CD4-positive, alpha-beta T cell treated with Interleukin-12 subunit alpha and Interleukin-12 subunit beta, for 1 hour (primary cell): ENCODE results near the gene FAM156A.
"Not testable (repeated sequence)": the region's sequence is repeated elsewhere in the genome, so short reads cannot be mapped to it uniquely, and the experiment has no call there.

ENCODE experiments used
- DNase-seq: peaks from one replicate; pipeline ENCODE4 v3.0.0-alpha.2; 2020

The FAM156A gene, protein sequence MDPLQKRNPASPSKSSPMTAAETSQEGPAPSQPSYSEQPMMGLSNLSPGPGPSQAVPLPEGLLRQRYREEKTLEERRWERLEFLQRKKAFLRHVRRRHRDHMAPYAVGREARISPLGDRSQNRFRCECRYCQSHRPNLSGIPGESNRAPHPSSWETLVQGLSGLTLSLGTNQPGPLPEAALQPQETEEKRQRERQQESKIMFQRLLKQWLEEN

DNA sequence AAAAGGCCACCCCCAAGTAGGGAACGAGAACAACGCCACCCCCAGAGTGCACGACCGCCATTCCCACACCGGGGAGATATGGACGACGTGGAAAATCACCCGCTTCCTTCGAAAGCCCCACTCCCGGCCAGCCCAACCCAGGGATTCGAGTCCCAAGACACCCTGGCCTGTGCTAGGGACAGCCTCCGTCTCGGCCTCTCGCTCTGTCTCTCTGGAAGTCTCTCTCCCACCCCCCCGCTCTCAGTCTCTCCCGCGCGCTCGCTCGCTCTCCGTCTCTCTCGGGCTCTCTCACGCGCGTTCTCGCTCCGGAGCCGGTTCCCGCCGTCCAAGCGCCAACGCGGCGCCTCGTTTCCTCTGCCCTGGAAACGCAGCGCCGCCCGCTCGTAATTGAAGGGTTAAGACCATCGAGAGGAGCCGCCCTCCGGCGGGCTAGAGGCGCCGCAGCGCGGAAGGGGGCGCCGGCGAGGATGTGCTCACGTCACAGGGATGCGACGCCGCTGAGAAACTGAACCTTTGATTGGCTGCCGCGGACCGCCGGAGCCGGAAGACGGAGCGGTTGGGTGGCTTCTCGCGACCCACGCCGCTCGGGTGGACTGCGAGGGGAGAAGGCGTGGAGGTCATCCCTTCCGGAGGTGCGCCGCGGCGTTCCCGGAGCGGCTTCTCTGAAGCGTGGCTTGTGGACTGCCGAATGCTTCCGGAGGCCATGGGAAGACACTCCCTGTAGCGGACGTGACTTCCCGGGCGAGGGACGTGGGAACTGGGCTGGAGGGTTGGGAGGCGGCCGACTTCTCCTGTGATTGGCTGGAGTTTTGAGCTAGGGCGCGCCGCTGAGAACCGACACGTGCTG, at the start of gene FAM156A:
FAM156A (minus strand) TSS at position 406 of the 847 bp plus-strand sequence. CDS start 9,930 bp downstream, outside the sequence.
- not testable (repeated sequence) for DNase-seq

DNA sequence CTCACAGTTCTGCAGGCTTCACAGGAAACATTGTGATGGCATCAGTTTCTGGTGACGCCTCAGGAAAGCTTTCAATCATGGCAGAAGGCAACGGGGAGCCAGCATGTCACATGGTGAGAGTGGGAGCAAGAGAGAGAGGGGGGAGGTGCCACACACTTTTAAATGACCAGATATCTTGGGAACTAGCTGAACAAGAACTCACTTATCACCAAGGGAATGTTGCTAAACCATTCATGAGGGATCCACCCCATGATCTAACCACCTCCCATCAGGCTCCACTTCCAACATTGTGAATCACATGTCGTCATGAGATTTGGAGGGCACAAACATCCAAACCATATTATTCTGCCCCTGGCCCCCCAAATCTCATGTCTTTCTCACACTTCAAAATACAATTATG, 47.0 kb upstream of the FAM156A start:
- DNase-seq, result no peak

DNA sequence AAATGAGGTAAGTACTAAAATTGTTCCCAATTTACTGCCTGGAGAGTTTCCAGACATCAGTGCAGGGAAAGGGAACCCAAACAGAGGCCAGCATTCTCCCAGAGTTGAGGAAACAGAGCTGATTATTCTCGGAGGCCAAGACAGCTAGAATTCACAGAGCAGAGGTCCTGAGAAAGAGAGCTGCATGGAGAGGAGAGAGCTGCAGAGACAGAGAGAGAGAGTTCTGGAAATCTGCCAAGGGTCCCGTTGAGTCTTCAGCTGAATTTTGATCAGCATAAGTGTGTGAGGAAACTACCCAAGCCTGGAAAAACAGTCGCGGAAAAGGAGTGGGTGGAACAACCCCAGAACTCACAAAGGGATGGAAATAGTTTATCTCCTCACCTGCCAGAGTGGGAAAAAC, 46.5 kb upstream of the FAM156A start:
- no peak for DNase-seq

DNA sequence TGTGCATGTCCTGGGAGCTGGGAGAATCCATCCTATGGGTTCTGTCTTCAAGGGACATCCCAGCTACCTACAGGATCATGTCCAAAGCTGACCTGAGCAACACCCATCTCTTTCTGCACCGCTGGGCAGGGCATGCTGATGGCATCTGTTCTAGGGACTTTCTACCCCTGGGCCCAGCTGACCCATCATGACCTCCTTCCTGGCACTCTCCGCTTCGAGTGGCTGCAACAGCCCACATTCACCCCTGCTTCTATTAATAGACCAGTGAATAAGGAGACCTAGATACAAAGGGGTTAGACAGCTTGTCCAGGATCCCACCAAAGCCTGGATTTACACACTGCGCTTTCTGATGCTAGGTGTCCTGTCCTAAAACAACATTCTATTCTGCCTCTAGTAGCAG, 45.7 kb upstream of the FAM156A start:
- no peak for DNase-seq

DNA sequence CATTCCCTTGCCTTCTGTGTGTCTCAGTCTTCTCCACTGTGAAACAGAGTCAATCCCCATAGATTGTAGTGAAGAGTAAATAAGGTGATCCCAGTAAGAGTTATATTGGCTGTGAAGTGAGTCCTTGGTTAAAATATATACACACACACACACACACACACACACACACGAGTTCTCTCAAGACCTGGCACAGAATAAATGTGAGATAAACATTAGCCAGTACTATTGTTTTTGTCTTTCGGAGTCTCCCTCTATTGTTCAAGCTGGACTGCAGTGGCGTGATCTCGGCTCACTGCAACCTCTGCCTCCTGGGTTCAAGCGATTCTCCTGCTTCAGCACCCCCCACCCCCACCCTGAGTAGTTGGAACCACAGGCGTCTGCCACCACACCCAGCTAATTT, 44.8 kb upstream of the FAM156A start:
- no peak for DNase-seq

DNA sequence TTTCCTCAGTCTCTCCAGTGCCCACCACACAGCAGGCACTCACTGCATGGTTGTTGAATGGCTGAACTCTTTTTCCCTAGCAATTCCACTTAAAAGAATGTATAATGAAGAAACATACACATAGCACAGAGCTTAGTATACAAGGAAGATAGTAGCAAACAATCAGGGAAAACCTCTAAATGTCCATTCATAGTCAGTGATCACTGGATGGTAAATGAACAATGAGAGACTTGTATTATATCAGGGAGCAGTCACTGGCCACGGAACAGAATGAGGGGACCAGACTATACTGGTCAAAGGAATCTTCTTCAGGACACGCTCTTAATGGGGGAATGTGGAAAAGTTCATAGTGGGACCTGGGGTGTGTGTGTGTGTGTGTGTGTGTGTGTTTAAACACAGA, 43.6 kb upstream of the FAM156A start:
- no peak for DNase-seq

DNA sequence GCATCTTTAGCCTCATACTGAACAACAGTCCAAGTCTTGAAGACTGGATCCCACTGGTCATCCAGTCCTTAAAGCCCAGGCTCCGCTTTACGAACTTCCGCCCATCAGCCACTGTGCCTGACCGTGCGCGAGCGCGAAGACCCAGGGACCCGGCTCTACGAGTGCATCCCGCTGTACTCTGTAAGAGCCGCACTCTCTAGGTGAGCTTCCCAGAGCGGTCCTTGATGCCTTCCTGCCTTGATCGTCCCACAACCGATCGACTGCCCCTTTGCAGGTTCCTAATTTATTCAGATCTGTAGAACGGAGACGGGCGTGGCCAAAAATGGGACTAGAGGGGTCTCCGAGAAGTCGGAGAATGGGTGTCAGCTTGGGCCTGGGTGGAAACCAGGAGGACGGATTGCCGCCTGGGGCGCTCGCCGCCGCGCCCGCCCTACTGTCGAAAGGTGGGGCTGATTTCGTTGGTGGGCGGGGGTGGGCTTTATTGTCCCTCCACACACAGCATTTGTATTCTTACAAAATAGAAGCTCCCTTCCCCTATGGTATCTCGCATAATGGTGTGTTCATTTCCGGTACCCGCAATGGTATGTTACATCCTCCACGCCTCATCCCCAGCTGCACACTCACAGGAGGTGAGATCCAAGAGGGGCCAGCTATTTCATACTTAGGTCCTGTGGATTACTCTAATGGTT, 42.3 kb upstream of the FAM156A start:
- DNase-seq, result no peak

DNA sequence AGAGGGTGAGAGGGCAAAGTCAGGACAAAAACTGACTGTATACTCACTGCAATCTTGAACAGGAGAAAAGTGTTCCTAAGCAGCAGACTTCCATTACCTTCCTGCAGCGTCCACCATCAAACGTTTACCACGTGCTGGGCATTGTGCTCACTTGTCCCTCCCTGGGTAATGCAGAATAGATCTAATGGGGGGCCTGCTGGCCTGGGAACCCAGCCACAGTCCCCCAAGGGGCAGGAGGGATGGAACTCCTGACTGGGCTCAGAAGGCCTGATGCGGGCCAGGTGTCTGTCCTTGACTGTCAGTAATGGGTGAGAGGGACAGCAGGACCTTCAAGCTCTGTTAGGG, 37.6 kb upstream of the FAM156A start:
- DNase-seq, result no peak

DNA sequence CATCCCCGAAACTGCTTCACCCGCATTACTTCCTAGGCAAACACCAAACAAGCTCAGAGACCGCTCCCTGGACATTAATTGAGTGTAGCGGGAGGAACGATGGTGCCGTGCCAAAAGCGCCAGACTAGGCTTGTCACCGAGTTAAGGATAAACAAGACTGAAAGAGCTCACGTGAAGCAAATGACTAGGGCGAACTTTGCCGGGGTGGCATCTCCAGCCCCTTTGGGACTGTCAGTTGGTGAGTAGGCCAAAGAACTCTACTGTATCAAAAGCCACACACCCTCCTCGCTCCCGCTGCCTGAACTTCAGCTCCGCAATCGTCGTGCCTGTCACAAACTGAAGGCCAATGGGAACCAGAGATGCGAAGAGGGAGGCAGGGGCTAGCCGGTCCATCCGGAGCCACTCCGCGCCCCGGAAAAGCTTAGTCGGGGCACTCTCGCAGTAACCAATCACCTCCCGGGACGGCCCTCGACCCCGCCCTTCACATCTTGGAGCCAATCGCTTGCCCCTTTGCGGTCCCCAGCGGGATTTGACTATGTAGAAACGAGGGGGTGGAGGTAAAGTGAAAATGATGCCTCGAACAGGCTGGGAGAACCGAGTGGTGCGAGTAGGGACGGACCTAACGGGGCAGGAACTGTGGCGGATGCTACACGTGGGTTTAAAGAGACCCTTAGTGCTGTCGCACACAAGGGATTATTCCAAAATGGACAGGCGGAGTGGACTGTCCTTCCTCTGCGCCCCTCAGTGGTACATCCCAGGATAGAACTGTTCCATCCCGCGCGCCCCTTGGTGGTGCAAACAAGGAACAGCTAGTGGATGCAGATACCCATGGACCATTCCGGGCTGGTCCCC, 37.0 kb upstream of the FAM156A start:
- DNase-seq, result peak; percentile 94

DNA sequence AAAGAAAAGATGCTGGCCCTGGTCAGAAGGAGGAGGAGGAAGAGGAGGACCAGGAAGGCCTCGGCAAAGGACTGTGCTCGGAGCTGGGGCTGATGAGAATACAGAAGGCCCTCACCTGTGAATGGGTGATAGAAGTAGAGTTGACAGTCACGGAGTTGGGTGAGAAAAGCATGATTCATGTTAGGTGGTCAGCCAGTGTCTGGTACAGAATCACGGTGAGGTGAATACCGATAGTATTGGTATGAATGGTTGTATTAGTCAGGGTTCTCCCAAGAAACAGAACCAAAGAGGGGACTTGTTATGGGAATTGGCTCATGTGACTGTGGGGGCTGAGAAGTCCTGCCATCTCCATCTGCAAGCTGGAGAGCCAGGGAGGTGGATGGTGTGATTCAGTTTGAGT, 32.5 kb upstream of the FAM156A start:
- DNase-seq, result no peak

DNA sequence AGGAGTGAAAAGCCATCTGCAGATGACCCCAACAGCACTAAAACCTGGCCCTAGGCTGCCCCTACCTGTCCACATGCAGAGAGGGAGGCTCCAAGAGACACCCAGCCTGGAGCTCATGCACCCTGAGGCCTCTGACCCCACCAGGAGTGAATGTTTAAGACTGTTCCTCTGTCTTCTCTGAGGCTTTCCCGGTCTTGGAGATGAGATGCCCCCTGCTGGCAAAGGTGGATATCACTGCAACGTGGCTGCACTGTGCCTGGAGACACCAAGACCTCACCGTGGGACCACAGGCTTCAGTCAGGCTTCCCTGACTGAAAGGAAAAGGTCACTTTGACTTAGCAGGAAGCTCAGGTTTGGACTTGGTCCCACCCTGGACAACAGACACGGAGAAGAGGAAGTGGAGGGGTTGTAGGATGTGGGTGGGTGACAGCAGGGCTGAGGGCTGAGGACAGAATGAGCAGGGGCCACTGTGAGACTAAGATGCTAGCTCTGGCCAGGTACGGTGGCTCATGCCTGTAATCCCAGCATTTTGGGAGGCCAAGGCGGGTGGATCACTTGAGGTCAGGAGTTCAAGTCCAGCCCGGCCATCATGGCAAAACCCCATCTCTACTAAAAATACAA, 31.8 kb upstream of the FAM156A start:
- DNase-seq, result peak; percentile 57

DNA sequence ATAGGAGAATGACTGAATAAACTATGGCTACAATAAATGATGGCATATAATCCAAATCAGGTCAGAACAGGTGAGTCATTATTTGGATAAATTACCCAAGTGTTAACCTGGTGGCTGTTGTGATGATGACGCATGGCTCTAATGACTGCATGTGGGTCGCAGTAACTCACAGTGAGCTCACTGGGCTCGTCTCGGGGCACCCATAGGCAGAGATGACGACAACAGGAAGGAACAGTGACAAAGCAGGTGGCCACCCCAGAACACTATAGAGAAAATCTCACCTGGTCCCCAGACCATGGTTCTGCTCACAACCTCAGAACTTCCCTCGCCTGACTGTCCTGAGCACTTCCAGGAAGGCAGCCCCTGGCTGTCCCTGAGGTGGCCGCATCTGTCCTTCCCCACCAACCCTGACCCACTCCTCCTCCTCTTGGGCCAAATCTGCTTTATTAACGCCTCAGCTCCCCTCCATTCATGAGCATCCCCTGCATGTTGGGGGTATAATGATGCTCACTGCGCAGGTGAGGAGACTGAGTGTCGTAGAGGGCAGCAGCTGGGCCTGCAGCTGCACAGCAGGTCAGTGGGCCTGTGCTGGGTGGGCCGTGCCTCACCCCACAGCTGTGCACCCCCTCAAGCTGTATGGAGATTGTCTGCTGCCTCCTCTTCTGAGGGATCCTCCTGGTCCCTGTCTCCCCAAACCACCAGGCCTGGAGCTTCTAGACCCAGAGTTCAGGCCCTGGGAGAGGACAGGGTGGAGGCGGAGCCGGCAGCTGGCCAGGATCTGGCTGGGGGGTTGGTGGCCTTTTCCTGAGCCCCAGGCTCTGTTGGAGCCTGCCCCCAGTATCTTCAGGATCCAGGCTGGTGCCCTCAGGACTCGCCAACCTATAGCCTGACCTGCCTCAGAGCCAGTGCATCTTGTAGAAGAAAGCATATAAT, 30.9 kb upstream of the FAM156A start:
- no peak for DNase-seq

DNA sequence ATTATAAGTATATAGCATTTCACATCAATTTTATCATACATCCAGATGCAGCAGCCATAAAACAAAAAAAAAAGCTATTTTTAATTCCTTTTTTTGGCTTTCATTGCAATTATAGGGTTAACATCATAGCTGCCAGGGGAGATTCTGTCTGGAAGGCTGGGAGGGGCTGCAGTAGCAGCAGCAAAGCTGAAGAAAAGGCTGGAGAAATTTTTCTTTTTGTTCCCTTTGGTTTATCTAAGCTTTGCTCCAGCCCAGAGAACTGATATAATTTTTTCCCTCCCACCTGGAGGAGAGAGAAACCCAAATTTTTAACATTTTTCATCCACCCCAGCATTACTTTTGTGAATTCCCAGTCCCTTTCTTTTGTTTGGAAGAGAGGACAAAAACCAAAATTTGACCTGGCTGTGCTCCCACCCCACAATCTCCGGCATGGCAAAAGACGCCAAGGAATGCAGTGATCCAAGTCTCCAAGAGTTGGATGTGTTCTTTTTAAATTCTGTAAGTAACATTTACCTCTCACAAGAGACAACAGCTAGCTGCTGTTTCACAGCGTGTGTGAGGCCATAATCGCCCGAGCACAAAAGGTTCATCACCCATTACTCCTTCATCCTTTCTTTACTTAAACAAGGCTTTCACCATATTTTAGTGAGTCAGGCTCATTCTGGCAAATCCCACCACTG, 25.1 kb upstream of the FAM156A start:
- DNase-seq, result no peak

DNA sequence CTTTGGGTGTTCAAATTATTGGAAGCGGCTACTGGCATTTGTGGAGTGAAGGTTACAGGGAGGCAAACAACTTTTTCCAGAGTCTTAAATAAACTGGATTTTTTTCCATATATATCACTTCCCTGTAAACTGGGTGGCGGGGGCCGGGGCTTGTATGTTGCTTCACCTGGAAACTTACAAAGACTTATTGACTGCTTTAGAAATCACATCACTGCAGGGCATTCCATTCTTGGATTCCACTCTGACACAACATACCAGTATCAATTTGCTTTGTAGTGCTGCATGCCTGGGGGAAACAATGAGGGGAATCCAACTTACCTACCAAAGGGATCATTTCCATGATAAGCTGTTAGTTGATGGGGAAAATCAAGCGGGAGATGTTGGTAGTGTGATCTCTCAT, 21.7 kb upstream of the FAM156A start:
- no peak for DNase-seq

DNA sequence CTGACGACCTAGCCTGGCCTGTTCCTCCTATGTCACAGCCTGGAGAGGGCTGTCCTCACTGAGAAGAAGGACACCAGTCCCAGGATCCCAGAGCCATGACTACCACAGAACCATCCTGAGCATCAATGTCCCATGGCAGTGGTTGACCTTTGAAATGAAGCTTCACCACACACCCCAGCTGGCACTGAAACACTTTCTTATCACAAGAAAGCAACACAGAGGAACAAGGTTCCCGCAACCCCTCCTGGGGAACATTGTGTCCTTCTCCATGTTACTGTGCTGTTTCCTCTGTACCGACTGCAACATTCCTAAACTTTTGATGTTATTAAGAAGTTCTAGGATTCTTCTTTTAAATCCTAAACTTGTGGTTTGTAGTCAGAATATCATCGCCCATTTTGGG, 21.2 kb upstream of the FAM156A start:
- DNase-seq, result no peak

DNA sequence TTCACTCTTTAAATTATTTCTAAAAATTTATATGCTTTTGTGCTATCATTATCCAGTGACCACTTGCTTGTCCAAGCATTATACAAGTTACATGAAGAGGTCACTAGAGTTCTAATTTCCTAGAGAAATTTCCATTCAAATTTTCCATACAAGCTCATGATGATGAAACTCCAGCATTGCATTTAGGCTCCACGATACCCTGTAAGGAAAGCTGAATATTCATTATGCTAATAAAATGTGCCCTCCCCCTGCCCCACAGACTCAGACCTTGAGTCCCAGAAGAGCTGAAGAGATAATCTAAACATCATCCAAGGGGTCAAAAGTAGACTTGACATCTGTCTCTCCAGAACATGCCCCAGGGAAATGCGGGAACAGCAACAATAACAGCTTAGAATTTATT, 19.6 kb upstream of the FAM156A start:
- DNase-seq, result no peak

DNA sequence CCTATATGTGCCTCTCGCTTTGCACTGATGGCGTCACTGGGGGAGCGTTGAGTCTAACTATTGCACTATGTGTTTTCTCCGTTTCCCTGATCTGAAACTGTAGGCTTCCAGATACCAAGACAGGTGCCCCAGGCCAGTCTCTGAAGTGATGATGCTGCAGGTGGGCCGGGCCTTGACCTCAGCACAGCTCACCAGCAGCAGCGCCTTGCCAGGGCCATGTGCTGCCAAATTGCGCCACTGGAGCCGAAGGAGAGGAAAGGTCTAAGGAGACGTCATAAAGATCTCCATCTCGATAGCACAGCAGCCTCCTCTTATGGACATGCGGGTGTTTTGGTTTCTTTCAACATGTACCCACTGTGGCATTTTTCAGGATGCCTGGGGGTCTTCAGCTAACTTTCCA, 17.3 kb upstream of the FAM156A start:
- DNase-seq, result not testable (repeated sequence)

DNA sequence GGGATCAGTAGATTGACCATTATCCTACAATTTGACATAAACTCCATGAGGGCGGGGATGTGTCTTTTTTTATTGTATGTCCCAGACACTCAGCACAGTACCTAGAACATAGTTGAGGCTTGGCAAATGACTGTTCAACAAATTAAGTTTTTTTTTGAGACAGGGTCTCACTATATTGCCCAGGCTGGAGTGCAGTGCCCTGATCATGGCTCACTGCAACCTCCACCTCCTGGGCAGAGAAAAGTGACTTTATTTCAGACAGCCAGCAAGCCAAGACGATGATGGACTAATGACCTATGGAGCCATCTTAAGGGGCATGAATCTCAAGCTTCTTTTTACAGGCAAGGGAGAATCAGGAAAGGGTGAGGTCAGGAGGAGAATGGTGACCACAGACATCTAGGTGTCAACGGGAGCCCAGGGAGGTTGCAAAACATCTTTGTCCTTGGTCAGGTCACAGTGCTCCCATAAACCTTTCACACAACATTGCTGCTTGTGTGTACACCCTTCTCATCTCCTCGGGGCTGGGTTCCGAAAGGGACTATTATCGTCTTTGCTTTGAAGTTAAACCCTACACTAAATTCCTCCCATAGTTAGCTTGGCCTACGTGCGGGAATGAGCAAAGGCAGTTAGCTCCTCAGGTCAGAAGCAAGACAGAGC, 16.1 kb upstream of the FAM156A start:
- not testable (repeated sequence) for DNase-seq

DNA sequence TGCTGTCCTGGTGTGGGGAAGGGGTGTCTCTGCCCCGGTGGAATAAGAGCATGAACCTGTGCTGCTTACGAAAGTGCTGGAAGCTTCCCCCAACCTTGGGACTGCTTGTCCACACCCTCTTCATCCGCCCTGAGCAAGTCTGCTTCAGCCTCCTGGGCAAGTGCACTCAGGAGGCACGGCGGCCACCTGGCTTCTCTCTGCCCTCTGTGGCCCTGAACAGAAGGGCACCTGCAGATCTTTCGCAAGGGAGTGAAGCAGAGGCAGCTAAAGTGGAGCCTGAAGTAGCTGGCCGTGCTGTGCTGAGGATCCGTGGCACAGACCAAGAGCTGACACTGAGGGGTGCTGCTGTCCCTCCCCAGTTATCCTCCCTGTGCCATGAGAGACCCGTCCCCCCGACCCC, 9.6 kb upstream of the FAM156A start:
- DNase-seq, result not testable (repeated sequence)
